HG02885 (cell line): ENCODE data around the gene HM13.
A peak's percentile ranks its signal among the peaks of the same experiment; 100 is the strongest.
"Not testable (repeated sequence)": the region's sequence is repeated elsewhere in the genome, so short reads cannot be mapped to it uniquely, and the experiment has no call there.

Source experiments
- ATAC-seq: cut with Tn5 transposase; IDR thresholded peaks from one replicate; pipeline ENCODE4 v1.9.1; 2021; ENCODE audit warnings: mild to moderate bottlenecking; ENCODE audit not compliant: unreplicated experiment, poor library complexity

The HM13 gene

DNA sequence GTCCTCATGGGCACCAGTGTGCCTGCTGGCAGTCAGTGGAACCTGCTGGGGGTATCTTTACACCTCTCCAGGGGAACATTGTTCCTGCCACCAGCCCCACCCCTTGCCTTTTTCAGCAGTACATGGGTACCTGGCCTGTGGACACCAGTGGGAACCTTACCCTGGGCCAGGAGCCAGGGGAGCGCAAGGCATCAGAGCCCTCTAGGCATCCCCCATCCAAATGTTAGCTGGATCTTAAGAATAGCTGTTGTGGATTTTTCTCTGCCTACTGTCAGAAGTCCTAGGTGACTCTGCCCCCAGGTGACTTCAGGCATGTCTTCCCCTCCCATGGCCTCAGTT, 52.0 kb downstream of the HM13 start:
- no peak for ATAC-seq

DNA sequence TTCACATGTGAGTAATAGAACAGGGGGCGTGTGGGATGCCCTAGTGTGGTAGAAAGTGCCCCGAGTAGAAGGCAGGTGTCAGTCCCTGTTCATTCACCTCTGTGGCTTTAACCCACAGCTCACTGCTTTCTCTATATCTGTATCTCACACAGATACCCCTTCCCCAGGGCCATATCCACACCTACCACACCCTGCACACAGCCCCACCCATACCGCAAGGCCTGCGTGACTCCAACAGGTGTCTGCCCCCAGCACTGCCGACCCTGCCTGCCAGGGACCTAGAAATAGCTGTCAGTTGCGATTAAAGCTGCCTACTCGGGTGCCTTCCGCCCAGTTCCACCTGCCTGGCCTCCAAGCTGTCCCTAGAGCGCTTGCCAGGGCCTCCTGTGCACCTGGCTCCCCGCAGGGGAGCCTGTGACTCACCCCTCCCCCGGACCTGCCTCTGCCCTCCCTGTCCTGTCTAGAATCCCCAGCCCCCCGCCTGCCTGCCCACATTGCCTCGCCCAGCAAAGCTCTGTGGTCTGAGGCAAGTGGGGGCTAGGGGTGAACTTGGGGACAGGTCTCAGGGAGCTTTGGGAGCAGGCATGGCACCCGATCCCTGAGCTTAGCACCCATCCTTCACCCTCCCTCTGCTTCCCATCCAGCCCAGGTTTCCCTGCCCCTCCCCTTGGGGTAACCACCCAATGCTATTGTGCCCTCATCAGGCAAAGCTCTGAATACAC, 52.6 kb downstream of the HM13 start:
- ATAC-seq, result no peak

DNA sequence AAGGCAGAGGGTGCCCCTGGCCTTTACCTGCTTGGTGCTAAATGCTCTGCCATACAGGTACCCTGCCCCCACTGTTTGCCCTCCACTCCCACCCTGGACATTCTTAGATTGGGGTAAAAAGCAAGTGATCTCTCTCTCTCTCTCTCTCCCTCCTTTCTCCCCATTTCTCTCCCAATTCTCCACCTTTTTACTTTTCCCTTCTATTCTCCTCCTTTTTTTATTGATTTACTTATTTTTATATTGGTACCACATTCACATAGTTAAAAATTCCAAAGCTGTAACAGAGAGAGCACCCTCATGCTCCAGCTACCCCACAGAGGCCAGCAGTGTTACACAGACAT, 53.1 kb downstream of the HM13 start:
- no peak for ATAC-seq

DNA sequence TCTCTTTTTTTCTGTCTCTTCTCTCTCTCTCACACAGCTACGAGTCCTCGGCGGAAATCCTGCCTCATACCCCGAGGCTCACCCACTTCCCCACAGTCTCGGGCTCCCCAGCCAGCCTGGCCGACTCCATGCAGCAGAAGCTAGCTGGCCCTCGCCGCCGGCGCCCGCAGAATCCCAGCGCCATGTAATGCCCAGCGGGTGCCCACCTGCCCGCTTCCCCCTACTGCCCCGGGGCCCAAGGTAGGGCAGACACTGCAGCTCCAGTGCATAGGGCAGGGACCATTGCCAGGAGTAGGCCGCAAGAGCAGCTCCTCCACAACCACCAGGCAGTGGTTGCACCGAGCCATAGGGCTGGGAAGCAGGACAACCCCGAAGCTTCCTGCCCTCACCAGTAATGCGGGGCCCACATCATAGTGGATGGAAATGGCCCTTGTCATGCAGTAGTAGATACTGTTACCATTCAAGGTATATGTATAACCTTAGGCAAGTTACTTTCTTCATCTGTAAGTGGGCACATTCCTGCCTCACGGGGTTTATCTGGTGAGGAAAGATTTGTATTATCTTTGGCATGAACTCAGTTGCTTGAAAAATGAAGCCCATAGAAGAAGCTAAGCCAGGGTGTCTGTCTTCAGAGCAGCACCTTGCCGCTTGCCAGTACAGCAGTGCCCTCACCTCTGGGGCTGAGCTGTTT, 53.9 kb downstream of the HM13 start:
- ATAC-seq, result no peak

DNA sequence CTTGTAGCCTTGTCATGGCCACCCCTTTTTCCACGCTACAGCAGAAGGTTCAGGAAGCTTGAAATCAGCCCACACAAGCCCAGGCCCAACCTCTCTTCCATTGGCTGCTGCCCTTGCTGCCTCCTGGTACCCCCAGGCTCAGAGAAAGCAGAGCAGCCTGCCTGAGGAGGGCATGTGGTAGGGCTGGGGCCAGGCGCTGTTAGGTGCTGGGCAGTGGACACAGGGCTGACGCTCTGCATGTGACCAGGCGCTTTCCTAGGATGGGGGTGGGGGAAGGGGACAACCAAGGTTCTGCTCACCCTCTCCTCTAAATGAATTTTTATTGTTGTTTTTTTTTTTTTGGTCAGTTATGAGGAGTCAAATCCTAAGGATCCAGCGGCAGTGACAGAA, 54.5 kb downstream of the HM13 start:
- ATAC-seq, result no peak

DNA sequence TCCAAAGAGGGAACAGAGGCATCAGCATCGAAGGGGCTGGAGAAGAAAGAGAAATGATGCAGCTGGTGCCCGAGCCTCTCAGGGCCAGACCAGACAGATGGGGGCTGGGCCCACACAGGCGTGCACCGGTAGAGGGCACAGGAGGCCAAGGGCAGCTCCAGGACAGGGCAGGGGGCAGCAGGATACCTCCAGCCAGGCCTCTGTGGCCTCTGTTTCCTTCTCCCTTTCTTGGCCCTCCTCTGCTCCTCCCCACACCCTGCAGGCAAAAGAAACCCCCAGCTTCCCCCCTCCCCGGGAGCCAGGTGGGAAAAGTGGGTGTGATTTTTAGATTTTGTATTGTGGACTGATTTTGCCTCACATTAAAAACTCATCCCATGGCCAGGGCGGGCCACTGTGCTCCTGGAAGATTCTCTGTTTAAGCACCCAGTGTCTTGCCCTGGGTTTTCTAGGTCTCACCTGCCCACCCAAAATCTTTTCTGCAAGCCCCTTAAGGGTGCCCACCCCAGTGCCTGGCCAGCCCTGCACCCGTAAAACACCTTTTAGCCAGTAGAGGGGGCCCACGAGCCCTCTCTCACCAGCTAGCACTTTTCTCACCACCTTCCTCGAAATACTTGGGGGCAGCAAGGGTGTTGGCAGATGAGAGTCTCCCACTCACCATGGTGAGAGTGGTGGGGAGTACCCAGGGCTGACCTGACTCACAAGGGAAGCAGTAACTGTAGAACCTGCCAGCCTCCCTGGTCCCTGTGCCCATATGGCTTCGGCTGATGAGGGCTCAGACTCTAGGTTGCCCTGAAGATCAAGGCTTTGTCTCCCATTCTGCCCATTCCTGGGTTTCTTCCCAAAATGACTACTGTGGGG, 55.1 kb downstream of the HM13 start:
- ATAC-seq, result peak; percentile 26

DNA sequence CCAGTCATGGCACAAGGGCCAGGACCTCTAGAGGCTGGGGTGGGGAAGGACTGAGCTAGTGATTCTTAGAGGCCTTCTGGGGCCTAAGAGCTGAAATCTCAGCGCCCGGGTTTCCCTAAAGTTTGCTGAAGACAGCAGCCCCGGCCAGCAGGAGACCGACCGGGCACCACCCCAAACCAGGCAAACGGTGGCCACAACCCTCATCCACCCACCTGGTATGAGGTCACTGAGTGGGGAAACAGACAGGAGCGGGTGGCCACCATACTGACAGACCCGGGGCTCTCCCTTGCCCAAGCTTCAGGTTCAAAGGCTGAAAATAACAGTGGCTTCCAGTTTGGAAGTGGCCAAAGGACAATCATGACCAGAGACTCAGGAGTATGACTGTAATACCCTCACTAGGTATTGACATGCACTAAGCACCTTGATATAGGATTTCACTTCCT, 55.8 kb downstream of the HM13 start:
- ATAC-seq, result no peak

DNA sequence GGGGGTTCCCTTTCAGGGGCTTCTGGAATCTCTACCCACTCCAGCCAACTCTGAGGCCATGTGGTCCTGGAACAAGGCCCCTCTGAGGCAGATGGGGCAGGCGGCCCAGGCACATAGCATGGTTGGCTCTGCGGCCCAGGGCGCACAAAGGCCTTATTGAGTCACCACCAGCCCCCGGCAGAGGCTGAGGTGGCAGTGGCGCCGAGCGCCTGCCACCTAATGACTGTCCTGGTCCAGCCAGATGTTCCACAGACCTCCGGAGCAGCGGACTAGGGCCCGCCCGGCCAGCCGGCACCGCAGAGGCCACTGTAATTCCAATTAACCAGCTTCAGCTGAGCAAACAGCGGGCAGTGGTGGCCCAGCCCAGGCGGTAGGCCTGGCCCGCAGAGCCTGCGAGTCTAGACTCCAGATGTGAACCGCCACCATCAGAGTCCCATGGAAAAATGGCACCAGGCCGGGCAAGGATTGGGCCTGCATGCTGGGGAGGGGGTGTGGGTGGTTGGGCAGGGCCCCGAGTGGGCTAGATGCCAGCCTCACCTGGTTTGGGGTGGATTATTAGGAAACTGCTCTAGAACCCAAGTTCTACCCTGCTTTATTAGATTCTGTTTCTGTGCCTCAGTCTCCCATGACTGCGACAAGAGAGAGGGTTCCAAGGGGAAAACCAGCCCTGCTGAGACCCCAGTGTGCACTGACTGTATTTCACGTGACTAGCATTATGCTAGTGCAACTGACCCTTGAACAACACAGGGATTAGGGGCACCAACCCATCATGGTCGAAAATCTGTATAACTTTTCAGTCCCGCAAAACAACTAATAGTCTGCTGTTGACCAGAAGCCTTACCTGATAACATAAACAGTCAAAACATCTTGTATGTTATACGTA, 56.7 kb downstream of the HM13 start:
- no peak for ATAC-seq

DNA sequence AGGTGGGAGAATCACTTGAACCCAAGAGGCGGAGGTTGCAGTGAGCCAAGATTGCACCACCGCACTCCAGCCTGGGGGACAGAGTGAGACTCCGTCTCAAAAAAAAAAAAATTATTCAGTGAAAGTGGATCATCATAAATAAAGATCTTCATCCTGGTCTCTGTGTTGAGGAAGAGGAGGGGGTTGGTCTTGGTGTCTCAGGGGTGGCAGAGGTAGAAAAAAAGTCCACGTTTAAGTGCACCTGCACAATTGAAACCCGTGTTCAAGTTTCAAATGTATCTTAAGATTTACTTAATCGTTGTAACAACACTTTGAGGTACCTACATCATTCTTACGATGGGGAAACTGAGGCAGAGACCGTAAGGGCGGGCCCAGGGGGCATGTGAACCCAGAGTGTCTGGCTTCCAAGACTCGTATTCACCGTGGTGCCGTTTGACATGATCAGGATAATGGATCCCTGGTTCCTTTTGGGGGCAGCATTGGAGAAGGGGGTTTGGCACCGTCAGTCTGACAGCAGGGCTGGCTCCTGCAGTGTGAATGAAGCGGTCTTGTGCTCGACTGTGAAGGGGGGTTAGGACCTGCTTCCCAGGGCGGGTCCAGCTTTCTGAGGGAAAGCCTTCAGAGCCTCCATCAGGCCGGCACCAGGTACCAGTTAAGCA, 57.9 kb downstream of the HM13 start:
- no peak for ATAC-seq

DNA sequence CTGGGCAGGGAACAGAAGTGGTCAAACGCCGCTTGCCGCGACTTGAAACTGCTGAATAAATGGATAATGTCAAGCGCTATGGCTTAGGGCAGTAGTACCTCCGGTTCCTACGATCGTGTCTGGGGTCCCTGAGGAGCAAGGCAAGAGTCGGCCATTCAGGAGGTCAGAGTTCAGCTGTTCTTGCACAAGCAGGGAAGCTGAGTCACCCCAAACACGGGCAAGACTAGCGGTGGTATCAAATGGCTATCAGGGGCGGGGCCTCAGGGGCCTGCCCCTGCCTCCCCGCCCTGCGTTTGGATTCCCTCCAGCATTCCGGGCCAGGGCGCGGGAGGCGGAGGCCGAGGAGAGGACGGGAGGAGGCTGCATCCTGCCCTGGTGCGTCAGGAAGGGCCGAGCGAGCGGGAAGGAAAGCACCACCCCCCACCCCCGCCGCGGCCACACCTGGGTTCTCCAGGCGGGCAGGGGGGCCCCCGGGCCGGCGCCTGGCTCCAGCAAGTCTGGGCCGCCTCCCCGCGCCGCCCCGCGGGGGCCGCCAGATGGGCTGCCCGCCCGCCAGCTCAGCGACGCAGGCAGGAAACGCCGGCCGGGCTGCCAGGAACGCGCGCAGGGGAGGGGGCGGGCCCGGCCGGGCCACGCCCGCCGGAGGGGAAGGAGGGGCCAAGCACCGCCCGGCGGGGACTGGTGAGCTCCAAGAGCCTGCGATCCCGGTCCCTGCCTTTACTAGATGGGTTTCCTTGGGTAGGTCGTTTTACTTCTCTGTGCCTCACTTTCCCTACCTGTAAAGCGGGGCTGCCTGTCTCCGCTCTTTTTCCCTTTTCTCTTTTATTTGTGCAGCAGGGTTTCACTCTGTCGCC, 58.7 kb downstream of the HM13 start:
- peak; percentile 90 for ATAC-seq

DNA sequence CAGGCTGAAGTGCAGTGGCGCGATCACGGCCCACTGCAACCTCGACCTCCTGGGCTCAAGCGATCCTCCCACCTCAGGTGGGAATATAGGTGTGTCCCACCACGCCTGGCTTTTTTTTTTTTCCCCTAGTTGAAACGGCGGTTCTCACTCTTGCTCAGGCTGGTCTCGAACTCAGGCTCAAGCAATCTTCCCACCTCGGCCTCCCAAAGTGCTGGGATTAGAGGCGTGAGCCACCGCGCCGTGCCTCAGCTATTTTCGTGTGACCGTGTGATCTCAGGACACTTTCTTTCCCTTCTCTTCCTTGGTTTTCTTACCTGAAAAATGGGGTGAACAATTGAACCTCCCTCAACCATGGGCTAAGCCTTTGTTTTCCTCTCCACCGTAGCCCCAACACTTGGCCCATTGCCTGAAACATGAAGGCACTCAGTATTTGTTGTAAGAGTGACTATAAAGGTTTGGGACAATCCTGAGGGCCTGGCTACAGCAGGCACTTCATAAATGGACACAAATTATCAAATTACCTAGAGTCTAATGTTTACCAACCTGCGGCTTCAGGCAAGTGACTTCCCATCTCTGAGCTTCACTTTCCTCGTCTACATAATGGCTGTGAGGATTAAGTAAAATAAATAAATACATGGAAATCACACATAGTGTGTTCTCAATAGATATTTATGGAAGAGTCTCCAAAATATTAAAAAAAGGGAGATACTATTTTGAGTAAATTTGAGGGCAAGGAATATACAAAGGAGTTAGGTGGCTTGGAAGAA, 59.5 kb downstream of the HM13 start:
- ATAC-seq, result peak; percentile 10

DNA sequence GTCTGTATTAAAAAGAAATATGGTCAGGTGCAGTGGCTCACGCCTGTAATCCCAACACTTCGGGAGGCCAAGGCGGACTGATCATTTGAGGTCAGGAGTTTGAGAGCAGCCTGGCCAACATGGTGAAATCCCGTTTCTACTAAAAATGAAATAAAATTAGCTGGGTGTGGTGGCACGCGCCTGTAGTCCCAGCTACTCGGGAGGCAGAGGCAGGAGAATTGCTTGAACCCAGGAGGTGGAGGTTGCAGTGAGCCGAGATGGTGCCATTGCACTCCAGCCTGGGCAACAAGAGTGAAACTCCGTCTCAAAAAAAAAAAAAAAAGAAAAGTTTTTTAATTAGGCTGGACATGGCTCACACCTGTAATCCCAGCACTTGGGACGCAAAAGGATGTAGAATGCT, 60.7 kb downstream of the HM13 start:
- ATAC-seq, result not testable (repeated sequence)

DNA sequence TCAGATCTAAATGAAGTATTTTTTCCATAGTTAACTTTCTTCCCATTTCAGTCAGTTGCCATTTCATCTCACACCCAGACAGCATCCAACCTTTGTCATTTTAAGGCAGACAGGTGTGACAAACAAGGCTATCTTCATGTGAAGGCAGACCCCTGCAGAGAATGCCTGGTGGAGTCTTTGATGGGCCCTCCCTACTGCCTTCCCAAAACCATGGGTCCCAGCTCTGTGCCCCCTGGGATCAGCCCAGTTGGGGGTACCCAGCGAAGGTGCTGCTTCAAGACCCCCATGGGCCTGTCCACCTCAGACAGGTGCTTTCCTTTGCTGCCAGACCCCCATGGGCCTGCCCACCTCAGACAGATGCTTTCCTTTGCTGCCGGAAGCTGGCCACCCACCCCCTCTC, 62.5 kb downstream of the HM13 start:
- ATAC-seq, result no peak

DNA sequence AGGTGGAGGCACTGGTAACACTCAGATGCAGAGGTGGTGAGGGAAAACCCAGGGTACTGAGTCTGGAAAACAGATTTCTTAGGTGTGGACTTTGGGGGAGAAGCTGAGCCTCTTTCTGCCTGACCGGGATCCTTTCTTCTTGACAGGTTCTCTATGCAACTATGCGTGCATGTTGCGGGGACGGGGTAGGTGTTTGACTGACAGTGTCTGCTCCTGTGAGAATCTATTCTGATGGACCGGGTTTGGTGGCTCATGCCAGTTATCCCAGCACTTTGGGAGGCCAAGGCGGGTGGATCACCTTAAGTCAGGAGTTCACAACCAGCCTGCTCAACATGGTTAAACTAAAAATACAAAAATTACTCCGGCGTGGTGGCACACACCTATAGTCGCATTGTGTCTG, 63.0 kb downstream of the HM13 start:
- no peak for ATAC-seq

DNA sequence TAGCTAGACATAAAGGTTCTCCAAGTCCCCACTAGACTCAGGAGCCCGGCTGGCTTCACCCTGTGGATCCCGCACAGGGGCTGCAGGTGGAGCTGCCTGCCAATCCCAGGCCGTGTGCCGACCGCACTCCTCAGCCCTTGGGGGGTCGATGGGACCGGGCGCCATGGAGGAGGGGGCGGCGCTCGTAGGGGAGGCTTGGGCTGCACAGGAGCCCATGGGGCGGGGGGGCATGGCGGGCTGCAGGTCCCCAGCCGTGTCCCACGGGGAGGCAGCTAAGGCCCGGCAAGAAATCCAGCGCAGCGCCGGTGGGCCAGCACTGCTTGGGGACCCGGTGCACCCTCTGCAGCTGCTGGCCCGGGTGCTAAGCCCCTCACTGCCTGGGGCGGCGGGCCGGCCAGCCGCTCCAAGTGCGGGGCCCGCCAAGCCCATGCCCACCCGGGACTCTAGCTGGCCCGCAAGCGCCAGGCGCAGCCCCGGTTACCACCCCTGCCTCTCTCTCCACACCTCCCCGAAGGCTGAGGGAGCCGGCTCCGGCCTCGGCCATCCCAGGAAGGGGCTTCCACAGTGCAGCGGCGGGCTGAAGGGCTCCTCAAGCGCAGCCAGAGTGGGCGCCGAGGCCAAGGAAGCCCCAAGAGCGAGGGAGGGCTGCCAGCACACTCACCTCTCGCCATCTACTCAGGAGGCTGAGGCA, 64.4 kb downstream of the HM13 start:
- no peak for ATAC-seq

DNA sequence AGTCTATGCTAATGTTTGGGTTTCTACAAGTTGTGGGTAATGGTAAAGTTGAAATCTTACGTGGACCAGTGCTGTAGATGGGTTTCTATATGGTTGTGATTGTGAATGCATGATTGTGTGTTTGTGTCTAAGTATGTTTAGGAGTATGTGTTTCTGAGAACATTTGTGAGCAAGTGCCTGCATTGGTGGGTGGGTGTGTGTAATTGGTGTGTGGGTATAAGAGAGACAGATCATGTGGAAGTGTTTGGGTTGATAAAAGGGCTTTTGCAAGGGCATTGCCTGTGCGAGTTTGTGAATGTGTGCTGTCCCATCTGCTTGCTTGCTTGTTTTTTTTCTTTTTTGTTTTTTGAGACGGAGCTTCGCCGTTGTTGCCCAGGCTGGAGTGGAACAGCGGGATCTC, 65.0 kb downstream of the HM13 start:
- no peak for ATAC-seq

DNA sequence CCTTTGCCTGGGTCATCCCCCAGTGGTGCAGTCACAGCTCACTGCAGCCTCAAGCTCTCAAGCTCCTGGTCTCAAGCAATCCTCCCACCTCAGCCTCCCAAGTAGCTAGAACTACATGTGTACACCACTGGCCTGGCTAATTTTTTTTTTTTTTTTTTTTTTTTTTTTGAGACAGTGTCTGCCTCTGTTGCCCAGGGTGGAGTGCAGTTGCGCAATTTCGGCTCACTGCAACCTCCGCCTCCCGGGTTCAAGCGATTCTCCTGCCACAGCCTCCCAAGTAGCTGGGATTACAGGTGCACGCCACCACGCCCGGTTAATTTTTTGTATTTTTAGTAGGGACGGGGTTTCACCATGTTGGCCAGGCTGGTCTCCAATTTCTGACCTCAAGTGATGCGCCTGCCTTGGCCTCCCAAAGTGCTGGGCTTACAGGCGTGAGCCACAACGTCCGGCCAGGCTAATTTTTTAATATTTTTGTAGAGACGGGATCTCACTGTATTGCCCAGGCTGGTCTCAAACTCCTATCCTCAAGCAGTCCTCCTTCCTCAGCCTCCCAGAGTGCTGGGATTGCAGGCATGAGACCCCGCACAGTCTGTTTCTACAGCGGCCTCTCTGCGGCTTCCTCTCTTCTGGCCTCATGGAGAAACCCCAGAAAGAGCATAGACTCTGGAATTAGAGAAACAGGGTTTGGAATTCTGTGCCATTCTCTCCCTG, 65.9 kb downstream of the HM13 start:
- not testable (repeated sequence) for ATAC-seq
